HT-29 (cell line): ENCODE data around the gene SEMA3F. TPM values are rescaled to one million over a fixed set of nuclear protein-coding genes. Genes with fewer than 3 reads are reported as not detected.
A peak's percentile ranks its signal among the peaks of the same experiment; 100 is the strongest.

Experiments
- DNase-seq: peaks from one replicate; pipeline ENCODE4 v3.0.0-alpha.2; 2015; ENCODE audit warnings: low spot score
- total RNA-seq: library from RNA; depleted of rRNA; stranded (reverse); fragments of >200 nt; shearing (Covaris generic); gene quantifications from 2 replicates; pipeline ENCODE4 v1.2.3, GENCODE V29; 2014

SEMA3F gene
- total RNA-seq, 1 experiment from 2014 or later: 16.5 TPM

DNA sequence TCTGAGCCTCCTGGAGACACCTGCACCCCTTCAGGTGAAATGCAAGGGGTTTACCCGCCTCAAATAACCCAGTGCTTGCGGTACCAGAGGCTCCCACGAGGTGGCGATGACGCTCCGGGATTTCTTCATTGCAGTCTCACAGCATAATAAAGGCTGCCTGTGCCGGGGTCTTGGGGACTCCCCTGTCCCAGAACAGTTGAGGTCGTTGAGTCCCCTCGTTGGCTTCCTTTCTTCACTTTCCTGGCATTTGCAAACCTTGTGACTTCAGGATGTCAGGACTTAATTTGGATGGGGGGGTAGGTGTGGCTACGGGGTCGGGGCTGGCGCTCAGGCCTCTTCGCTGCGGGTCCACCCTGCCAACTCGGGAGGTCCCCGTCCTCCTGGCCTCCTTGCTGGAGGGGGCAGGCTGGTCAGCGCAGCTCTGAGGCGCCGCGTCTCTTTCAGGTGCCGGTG lies 37.6 kb downstream of the SEMA3F start:
- peak; percentile 73 for DNase-seq

DNA sequence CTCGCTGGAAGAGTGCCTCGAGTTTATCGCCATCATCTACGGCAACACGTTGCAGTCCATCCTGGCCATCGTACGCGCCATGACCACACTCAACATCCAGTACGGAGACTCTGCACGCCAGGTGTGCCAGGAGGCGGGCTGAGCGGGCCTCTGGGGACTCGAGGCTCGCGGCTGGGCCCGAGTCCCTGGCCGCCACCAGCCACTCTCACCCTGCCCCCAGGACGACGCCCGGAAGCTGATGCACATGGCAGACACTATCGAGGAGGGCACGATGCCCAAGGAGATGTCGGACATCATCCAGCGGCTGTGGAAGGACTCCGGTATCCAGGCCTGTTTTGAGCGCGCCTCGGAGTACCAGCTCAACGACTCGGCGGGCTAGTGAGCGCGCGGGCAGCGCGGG lies 38.2 kb downstream of the SEMA3F start:
- DNase-seq: no peak

- no peak for DNase-seq
These were observed 38.6 kb downstream of the SEMA3F start for GRCh38 chr3:50193746-50194127.

- DNase-seq: peak; percentile 35
These were observed 39.2 kb downstream of the SEMA3F start for GRCh38 chr3:50194128-50194902.

GRCh38 chr3:50194903-50195500 lies 39.9 kb downstream of the SEMA3F start:
- DNase-seq: no peak

GRCh38 chr3:50195501-50196252 lies 40.6 kb downstream of the SEMA3F start:
- no peak for DNase-seq

- DNase-seq: no peak
These were observed 41.2 kb downstream of the SEMA3F start for GRCh38 chr3:50196253-50196801.

DNA sequence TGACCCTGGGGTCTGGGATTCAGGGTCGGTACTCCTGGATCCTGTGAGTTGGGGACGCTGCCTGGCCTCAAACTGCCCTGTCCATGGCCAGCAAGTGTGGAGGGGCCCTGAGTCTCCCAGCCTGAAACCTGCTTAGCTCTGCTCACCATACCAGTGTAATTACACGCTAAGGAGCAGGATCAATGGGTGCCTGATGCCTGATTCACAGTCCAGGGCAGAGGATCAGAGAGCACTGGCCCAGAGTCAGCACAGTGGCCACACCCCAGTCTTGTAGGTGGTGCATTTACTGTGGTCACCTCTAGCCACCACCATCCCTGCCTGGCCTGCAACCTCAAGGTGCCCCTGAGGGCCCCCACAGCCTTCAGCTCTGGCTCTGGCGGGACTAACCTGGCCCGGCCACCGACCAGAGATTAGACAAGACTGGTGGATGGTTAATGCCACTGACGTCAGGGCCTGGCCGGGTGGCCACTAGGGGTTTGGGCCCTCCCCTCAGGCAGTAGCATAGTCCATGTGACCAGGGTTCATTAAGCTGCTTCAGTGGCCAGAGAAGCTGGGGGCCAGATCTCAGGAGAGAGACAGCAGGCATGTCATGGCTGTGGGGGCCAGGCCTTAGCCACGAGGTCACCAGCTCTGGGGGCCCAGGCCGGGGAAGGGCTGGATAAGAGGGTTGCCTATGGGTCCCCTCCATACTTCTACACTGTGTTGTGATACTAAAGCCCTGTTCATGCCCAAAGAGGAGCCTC lies 46.6 kb downstream of the SEMA3F start:
- no peak for DNase-seq

DNA sequence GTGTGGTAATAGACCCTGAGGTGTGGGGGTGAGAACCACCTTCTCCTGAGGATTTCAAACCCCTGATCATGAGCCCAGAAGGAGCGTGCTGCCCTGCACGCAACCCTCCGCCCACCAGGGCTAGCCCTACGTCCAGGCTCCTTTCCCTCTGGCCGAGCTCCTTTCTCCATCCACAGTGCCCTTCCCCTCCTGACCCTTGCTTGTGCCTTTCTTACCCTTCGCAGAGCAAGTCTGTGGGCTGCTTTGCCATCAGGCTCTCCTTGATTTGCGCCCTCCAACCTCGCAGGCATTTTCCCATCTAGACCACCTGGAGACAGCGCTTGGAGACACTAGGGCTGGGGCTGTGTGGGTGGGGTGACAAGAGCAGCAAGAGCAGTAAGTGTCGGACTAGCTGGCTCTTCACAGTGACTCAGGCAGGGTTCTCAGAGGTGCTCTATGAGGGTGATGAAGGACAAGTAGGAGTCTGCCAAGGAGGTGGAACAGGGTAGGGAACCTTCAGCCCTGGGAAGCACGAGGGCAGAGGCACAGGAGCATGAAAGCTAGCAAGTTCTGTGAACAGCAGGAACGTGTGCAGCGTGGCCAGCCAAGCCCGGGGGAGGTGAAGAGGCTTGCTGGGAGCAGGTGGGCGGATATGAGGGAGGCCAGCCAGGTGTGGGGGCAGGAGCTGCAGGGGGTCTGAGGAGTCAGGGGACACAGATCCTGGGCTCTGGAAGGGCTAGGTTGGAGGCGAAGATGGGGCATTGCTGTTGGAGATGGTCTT lies 47.4 kb downstream of the SEMA3F start:
- DNase-seq: no peak

DNA sequence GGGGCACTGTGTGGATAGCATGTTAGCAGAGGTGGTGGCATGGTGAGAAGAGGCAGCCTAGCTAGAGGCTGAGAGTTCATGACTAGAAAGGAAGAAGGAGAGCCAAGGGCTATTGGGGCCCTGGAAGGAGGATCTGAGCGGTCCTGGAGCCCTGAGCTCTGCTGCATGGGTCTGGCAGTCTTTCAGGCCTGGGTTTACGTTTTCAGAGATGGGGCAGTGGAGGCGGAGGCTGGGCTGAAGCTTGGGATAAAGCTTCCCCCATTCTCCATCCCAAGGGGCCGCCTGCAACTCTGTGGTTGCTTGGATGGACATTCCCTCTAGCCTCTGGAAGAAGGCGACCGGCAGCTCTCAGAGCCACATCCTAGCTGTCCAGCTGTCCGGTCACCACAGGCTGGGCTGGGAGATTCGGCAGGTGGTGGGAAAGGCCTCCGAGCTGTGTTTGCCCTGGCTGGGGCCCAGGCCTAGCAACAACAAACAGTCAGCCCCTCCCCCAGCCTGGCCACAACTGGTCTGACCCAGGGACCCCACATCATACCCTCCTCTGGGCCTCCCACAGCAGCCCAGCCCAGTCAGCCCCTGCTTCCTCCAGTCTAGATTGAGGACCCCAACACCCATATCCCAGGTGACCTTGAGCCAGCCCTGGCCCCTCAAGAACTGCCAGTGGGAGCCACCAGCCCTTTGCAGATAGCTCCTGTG lies 48.1 kb downstream of the SEMA3F start:
- DNase-seq: no peak

GRCh38 chr3:50203809-50204803 lies 49.0 kb downstream of the SEMA3F start:
- no peak for DNase-seq

- no peak for DNase-seq
These were observed 49.8 kb downstream of the SEMA3F start, which contains the start of gene SLC38A3 for GRCh38 chr3:50204804-50205412. Gene SLC38A3 (plus strand): TSS chr3:50205271. CDS start chr3:50214200, 8,929 bp downstream.

DNA sequence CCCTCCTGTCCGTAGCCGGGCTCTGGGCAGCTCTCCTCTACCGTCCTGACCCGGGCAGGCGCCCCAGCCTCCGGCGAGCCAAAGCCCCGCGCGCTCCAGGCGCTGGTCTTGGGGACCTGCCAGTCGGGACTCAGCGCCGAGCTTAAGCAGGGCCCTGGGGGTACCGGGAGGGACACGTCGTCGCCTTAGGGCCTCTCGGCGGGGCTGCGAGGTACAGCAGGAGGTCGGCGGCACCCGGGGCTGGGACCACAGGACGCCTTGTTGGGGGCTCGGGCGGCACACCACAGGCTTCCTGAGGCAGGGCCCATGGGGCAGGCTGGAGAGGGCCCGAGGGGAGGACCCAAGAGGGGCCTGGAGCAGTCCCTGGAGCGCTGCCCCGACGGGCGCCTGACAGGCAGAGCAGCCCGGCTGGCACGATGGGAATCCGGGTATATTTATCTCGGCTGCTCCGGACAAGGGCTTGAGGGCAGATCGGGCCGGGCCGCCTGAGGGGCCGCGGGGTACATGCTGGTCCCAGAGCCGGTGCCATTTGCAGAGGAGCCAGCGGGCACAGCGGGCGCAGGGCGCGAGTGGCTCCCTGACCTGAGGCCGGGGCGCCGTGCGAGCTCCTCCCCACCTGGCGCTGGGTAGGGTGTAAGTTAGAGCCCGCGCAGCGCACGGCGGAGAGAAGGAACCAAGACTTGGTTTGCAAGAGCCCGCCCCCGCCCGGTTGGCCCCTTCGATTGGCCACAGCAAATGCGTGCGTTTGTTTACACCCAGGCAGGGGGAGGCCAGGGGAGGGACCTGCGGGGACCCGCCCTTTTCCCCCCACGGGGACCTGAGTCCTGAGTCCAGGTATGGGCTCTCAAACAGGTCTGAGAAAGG lies 50.5 kb downstream of the SEMA3F start:
- no peak for DNase-seq

DNA sequence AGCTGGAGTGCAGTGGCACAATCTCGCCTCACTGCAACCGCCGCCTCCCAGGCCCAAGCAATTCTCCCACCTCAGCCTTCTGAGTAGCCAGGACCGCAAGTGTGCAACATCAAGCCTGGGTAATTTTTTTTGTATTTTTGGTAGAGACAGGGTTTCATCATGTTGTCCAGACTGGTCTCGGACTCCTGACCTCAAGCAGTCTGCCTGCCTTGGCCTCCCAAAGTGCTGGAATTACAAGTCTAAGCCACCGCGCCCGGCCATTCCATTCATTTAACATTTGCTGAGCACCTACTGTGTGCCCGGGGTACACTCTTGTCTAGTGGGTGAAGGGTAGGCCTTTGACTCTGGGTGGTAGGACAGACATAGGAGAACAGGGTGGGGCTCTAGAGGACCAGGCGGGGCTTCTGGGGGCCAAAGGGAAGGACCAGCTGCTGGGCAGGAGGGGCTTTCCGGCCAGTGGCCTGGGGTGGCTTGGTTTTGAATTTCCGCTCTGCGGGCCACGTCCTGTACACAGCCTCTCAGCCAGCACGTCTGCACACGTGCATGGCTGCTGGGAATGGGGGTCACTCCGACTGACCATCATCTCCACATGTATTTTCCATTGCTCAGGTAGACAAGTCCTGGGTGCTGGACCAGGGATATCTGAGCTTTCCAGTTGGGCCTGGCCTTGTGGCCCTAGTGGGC lies 52.4 kb downstream of the SEMA3F start:
- no peak for DNase-seq

- DNase-seq: no peak
These were observed 53.7 kb downstream of the SEMA3F start for GRCh38 chr3:50208677-50209344.

DNA sequence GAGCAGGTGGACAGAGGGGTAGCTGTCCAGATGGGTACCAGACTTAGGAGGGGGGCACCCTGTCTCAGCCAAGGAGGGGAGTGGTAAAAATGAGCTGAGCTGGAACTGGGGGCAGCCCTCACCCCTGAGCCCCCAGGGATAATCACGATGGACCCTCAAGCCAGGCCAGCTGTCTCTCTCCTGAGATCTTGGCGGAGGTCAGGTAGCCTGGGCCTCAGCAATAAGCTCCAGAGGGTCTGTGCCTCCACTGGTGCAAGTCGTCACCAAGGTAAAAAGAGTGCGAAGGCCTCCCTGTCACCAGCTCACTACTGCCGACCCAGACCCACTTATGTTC lies 55.0 kb downstream of the SEMA3F start:
- DNase-seq: no peak
